ENCODE results near the gene NEGR1.

NEGR1 gene

GRCh38 chr1:71785450-71785849, 496.9 kb downstream of the NEGR1 start:
- CTCF ChIA-PET: interaction anchor here (0.6 to 0.7 kb wide), 2 partner anchors 11 to 34 kb away, joined by 3 to 5 read pairs; no protein-coding TSS in a partner anchor
- H3K27ac ChIP-seq: no peak overlapping the region

GRCh38 chr1:71785000-71785399, 497.3 kb downstream of the NEGR1 start:
- DNase-seq (ENCODE audit: low spot score): no peak
- ChIA-PET POLR2A (ENCODE audit: low non-redundant PET) (no interaction called here), CTCF (interaction anchor here (0.7 kb wide), 1 partner anchor 33 kb away, joined by 3 read pairs; no protein-coding TSS in a partner anchor)
- TF ChIP-seq CTCF (conservative IDR thresholded peaks at IDR 0.05; ENCODE audit: low read depth): no peak
- H3K27ac ChIP-seq: no peak overlapping the region

More at GRCh38 chr1:71785450-71785849, 496.9 kb downstream of the NEGR1 start:
- TF ChIP-seq CTCF (conservative IDR thresholded peaks at IDR 0.05; ENCODE audit: low read depth): no peak
- DNase-seq (ENCODE audit: low spot score): no peak
- POLR2A ChIA-PET (ENCODE audit: low non-redundant PET): no interaction called here

GRCh38 chr1:71784241-71784640, 498.1 kb downstream of the NEGR1 start:
- CTCF ChIA-PET: interaction anchor here (0.6 kb wide), 1 partner anchor 20 kb away, joined by 4 read pairs; no protein-coding TSS in a partner anchor
- POLR2A ChIA-PET (ENCODE audit: low non-redundant PET): no interaction called here
- TF ChIP-seq CTCF (conservative IDR thresholded peaks at IDR 0.05; ENCODE audit: low read depth): no peak
- no peak overlapping the region for H3K27ac ChIP-seq
- no peak for DNase-seq (ENCODE audit: low spot score)

- no peak overlapping the region for H3K27ac ChIP-seq
- TF ChIP-seq CTCF (conservative IDR thresholded peaks at IDR 0.05; ENCODE audit: low read depth): no peak
- ChIA-PET CTCF (interaction anchor here (0.7 kb wide), 2 partner anchors 9 to 410 kb away, joined by 3 read pairs; no protein-coding TSS in a partner anchor), POLR2A (ENCODE audit: low non-redundant PET) (no interaction called here)
- no peak for DNase-seq (ENCODE audit: low spot score)
Measured at GRCh38 chr1:71783071-71783470, 499.3 kb downstream of the NEGR1 start.

GRCh38 chr1:71781450-71781849, 500.9 kb downstream of the NEGR1 start:
- no peak for DNase-seq (ENCODE audit: low spot score)
- TF ChIP-seq CTCF (conservative IDR thresholded peaks at IDR 0.05; ENCODE audit: low read depth): no peak
- CTCF ChIA-PET: no interaction called here
- POLR2A ChIA-PET (ENCODE audit: low non-redundant PET): no interaction called here
- no peak overlapping the region for H3K27ac ChIP-seq

- no peak overlapping the region for H3K27ac ChIP-seq
- ChIA-PET CTCF (no interaction called here), POLR2A (ENCODE audit: low non-redundant PET) (no interaction called here)
- no peak for DNase-seq (ENCODE audit: low spot score)
- TF ChIP-seq CTCF (conservative IDR thresholded peaks at IDR 0.05; ENCODE audit: low read depth): no peak
Measured at GRCh38 chr1:71780681-71781080, 501.7 kb downstream of the NEGR1 start.

- H3K27ac ChIP-seq: no peak overlapping the region
- no peak for TF ChIP-seq CTCF (conservative IDR thresholded peaks at IDR 0.05; ENCODE audit: low read depth)
- POLR2A ChIA-PET (ENCODE audit: low non-redundant PET): no interaction called here
- CTCF ChIA-PET: no interaction called here
- no peak for DNase-seq (ENCODE audit: low spot score)
Measured at GRCh38 chr1:71778940-71779339, 503.4 kb downstream of the NEGR1 start.

All from RWPE1 (cell line).